RWPE1 (cell line): Measurements from ENCODE around the gene ANKHD1.
"Not testable (repeated sequence)": the region's sequence is repeated elsewhere in the genome, so short reads cannot be mapped to it uniquely, and the experiment has no call there.

Source experiments
- CTCF ChIA-PET: fragments of 350-600 bp; sonication (Branson Sonifier 250); formaldehyde crosslinking; extraction: SDS; loops from one replicate; lab custom pipeline; 2021; lab: Yijun Ruan, JAX
- POLR2A ChIA-PET: fragments of 400-600 bp; formaldehyde crosslinking; extraction: SDS; loops from one replicate; lab custom pipeline; 2020; ENCODE audit warnings: antibody characterized with exemption; ENCODE audit not compliant: low non-redundant PET; lab: Yijun Ruan, JAX
- DNase-seq: peaks from one replicate; pipeline ENCODE4 v3.0.0; 2012; ENCODE audit warnings: low spot score
- H3K27ac ChIP-seq: fragments of 450-650 bp; 2 replicates; pipeline ENCODE4 v1.5.1; 2017
- CTCF ChIP-seq: fragments of 450-650 bp; conservative IDR thresholded peaks from 2 replicates; pipeline ENCODE4 v1.5.1; 2017; ENCODE audit warnings: low read depth, mild to moderate bottlenecking

ANKHD1 gene

GRCh38 chr5:140420665-140421361 lies 19.2 kb downstream of the ANKHD1 start:
- no peak overlapping the region for H3K27ac ChIP-seq
- TF ChIP-seq CTCF = no peak
- ChIA-PET CTCF (no interaction called here), POLR2A (no interaction called here)
- no peak for DNase-seq

- H3K27ac ChIP-seq, POLR2A ChIA-PET, DNase-seq, CTCF ChIA-PET: not testable (repeated sequence)
Measured at GRCh38 chr5:140421375-140421774, 19.7 kb downstream of the ANKHD1 start.

- POLR2A ChIA-PET = no interaction called here
- TF ChIP-seq CTCF = no peak
- CTCF ChIA-PET = no interaction called here
- DNase-seq = no peak
- no peak overlapping the region for H3K27ac ChIP-seq
Measured at GRCh38 chr5:140423609-140424008, 22.0 kb downstream of the ANKHD1 start.

- CTCF ChIA-PET = no interaction called here
- POLR2A ChIA-PET = interaction anchor here (0.9 kb wide), 1 partner anchor 22 kb away, joined by 8 read pairs; no protein-coding TSS in a partner anchor
- TF ChIP-seq CTCF = no peak
Measured at GRCh38 chr5:140424135-140424534, 22.5 kb downstream of the ANKHD1 start.

GRCh38 chr5:140427726-140428125 lies 26.1 kb downstream of the ANKHD1 start:
- H3K27ac ChIP-seq, POLR2A ChIA-PET, CTCF ChIA-PET, DNase-seq: not testable (repeated sequence)

More at GRCh38 chr5:140424135-140424534, 22.5 kb downstream of the ANKHD1 start:
- DNase-seq = no peak
- no peak overlapping the region for H3K27ac ChIP-seq

- TF ChIP-seq CTCF = no peak
- H3K27ac ChIP-seq = no peak overlapping the region
- DNase-seq = no peak
- CTCF ChIA-PET = interaction anchor here (0.6 kb wide), 1 partner anchor 188 kb away, joined by 4 read pairs; no protein-coding TSS in a partner anchor
- POLR2A ChIA-PET = interaction anchor here (0.9 kb wide), 1 partner anchor 28 kb away, joined by 3 read pairs; the partner anchor contains the start of gene ANKHD1
Measured at GRCh38 chr5:140429724-140430123, 28.1 kb downstream of the ANKHD1 start.

GRCh38 chr5:140432212-140432611 lies 30.6 kb downstream of the ANKHD1 start:
- DNase-seq = no peak
- H3K27ac ChIP-seq = no peak overlapping the region
- CTCF ChIA-PET = no interaction called here
- no peak for TF ChIP-seq CTCF
- POLR2A ChIA-PET = no interaction called here
